ENCODE results near the gene GPR18. TPM values are rescaled to one million over a fixed set of nuclear protein-coding genes. Genes with fewer than 3 reads are reported as not detected.

Gene GPR18
- total RNA-seq, 1 experiment from 2014 or later, result not detected

DNA sequence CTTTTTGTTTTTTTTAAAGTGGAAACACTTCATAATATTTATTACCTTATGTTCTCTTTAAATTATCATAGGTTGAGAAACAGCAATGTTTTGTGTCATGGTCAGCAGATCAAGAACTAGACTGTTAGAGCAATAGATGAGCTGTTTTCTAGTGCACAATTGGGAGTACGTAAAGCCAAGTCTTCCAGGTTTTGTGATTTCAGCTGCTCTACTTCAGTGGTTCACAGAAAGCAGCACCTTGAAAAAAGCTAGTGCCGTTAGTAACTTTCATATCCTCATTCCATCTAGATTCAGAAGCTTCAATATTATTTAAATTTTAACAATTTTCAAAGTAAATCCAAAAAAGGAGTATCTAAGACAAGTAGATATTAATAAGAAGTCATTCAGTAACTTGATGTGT is 1.9 kb downstream of the GPR18 start:
- Histone ChIP-seq H3K9me2 (ENCODE audit: insufficient read depth) (no peaks in the 10 kb centered on the region), H3K4me2 (ENCODE audit: low read length) (no peak overlapping the region), H3K4me1 (ENCODE audit: control insufficient read depth in 1 of 2, insufficient read depth in 2 of 2, low read length in 2 of 2) (no peaks in the 10 kb centered on the region), H3K4me3 (replicated peaks in 1 of 2; ENCODE audit: low read depth in 1 of 2, low read length in 2 of 2) (no peak overlapping the region), H3K36me3 (ENCODE audit: control insufficient read depth in 1 of 2, insufficient read depth in 2 of 2, low read length in 2 of 2) (peaks cover 2 to 3% of the 10 kb centered on the region in 2 experiments; a peak in 1 of 4 replicates), H3K27ac (ENCODE audit: low read depth, low read length) (no peak overlapping the region), H2AFZ (ENCODE audit: low read depth, low read length, poor library complexity, severe bottlenecking) (no peak overlapping the region), H3K79me2 (ENCODE audit: insufficient read depth, low read length) (peaks cover 6% of the 10 kb centered on the region; the same call in 1 of the 2 replicates), H3K27me3 (ENCODE audit: insufficient read depth, low read length) (no peaks in the 10 kb centered on the region), H3K9ac (ENCODE audit: low read length) (no peak overlapping the region), H3K9me3 (ENCODE audit: control insufficient read depth in 1 of 2, insufficient read depth in 1 of 2, low read depth in 1 of 2, low read length in 2 of 2) (no peaks in the 10 kb centered on the region), H4K20me1 (ENCODE audit: insufficient read depth) (peaks cover 3% of the 10 kb centered on the region; the same call in 1 of the 2 replicates)
- CTCF ChIA-PET, result interaction anchor here (1.0 to 1.6 kb wide), 4 partner anchors 8 to 80 kb away, joined by 3 to 8 read pairs (median 4); no protein-coding TSS in a partner anchor
- intact Hi-C loops (cut with micrococcal nuclease), result no loop called here
- TF ChIP-seq, protein P1, sequence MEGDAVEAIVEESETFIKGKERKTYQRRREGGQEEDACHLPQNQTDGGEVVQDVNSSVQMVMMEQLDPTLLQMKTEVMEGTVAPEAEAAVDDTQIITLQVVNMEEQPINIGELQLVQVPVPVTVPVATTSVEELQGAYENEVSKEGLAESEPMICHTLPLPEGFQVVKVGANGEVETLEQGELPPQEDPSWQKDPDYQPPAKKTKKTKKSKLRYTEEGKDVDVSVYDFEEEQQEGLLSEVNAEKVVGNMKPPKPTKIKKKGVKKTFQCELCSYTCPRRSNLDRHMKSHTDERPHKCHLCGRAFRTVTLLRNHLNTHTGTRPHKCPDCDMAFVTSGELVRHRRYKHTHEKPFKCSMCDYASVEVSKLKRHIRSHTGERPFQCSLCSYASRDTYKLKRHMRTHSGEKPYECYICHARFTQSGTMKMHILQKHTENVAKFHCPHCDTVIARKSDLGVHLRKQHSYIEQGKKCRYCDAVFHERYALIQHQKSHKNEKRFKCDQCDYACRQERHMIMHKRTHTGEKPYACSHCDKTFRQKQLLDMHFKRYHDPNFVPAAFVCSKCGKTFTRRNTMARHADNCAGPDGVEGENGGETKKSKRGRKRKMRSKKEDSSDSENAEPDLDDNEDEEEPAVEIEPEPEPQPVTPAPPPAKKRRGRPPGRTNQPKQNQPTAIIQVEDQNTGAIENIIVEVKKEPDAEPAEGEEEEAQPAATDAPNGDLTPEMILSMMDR (IDR thresholded peaks at IDR 0.05 in 2 of 3, conservative IDR thresholded peaks at IDR 0.05 in 1 of 3; ENCODE audit: borderline replicate concordance in 1 of 3, insufficient read depth in 1 of 3, low read depth in 2 of 3, low read length in 2 of 3), result no peak
- TF ChIP-seq ELF1 (IDR thresholded peaks at IDR 0.05; ENCODE audit: borderline replicate concordance, low read depth) (no peak), EZH2 (IDR thresholded peaks at IDR 0.05) (no peak), EZH2phosphoT487 (IDR thresholded peaks at IDR 0.05; ENCODE audit: borderline replicate concordance) (no peak), POLR2A (IDR thresholded peaks at IDR 0.05; ENCODE audit: borderline replicate concordance, extremely low read depth, insufficient read depth, insufficient read length) (no peak), ZNF274 (IDR thresholded peaks at IDR 0.05; ENCODE audit: low read depth, low read length) (no peak), CBX3 (IDR thresholded peaks at IDR 0.05; ENCODE audit: low read depth) (no peak), ZFX (IDR thresholded peaks at IDR 0.05) (no peak)
- TF ChIP-seq, protein P2, sequence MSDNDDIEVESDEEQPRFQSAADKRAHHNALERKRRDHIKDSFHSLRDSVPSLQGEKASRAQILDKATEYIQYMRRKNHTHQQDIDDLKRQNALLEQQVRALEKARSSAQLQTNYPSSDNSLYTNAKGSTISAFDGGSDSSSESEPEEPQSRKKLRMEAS (IDR thresholded peaks at IDR 0.05), result no peak
- TF ChIP-seq, protein P3, sequence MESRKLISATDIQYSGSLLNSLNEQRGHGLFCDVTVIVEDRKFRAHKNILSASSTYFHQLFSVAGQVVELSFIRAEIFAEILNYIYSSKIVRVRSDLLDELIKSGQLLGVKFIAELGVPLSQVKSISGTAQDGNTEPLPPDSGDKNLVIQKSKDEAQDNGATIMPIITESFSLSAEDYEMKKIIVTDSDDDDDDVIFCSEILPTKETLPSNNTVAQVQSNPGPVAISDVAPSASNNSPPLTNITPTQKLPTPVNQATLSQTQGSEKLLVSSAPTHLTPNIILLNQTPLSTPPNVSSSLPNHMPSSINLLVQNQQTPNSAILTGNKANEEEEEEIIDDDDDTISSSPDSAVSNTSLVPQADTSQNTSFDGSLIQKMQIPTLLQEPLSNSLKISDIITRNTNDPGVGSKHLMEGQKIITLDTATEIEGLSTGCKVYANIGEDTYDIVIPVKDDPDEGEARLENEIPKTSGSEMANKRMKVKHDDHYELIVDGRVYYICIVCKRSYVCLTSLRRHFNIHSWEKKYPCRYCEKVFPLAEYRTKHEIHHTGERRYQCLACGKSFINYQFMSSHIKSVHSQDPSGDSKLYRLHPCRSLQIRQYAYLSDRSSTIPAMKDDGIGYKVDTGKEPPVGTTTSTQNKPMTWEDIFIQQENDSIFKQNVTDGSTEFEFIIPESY (IDR thresholded peaks at IDR 0.05; ENCODE audit: extremely low read depth, insufficient replicate concordance, low read length), result no peak
- DNase-seq (ENCODE audit: low read depth, low spot score) (no peak), ATAC-seq (no peak)
- BruUV-seq (replicated peaks), result no TSS peak
- POLR2A ChIA-PET, result no interaction called here
- RAD21 ChIA-PET (ENCODE audit: low non-redundant PET in 1 of 2, low total read pairs in 2 of 2, uncharacterized antibody in 2 of 2, unreplicated experiment in 2 of 2), result no interaction called here
